ENCODE results near the gene CCDC141.

GRCh38 chr2:178859730-178860129 lies 190.2 kb downstream of the CCDC141 start:
- TF ChIP-seq CTCF (IDR thresholded peaks at IDR 0.05; ENCODE audit: extremely low read depth in 1 of 2, insufficient read depth in 1 of 2, low read depth in 1 of 2, low read length in 2 of 2): no peak
- TF ChIP-seq JUN (IDR thresholded peaks at IDR 0.05; ENCODE audit: borderline replicate concordance, insufficient read depth, insufficient read length, low read depth): no peak

All from endothelial cell of umbilical vein (primary cell).